Sigmoid colon (tissue), 4 donors: ENCODE measurements around the gene PBX3.

Experiments used
- CTCF ChIP-seq, 4 experiments: fragments of 450-650 bp in 3 of 4; fragments of 200-600 bp in 1 of 4; IDR thresholded peaks; one replicate each; pipeline ENCODE4 v1.5.1; 2016 to 2019; ENCODE audit warnings: antibody characterized with exemption in 4 of 4, mild to moderate bottlenecking in 3 of 4, moderate library complexity in 2 of 4
- EP300 ChIP-seq, 4 donors: sonication (generic); formaldehyde crosslinking; IDR thresholded peaks; one replicate each; pipeline ENCODE4 v1.6.1; 2017; ENCODE audit warnings: antibody characterized with exemption in 4 of 4
- POLR2A ChIP-seq, 2 donors: fragments of 450-650 bp; IDR thresholded peaks; one replicate each; pipeline ENCODE4 v1.6.1; 2016; ENCODE audit warnings: antibody characterized with exemption in 2 of 2, mild to moderate bottlenecking in 2 of 2, moderate library complexity in 2 of 2
- POLR2AphosphoS5 ChIP-seq, 4 donors: sonication (generic); formaldehyde crosslinking; IDR thresholded peaks; one replicate each; pipeline ENCODE4 v1.6.1; 2017; ENCODE audit warnings: antibody characterized with exemption in 4 of 4

GRCh38 chr9:125825762-125826161 lies 78.6 kb downstream of the PBX3 start:
- TF ChIP-seq POLR2A (IDR thresholded peaks at IDR 0.05) (no peak), CTCF (IDR thresholded peaks at IDR 0.05) (no peak), EP300 (IDR thresholded peaks at IDR 0.05) (no peak), POLR2AphosphoS5 (IDR thresholded peaks at IDR 0.05) (no peak)
